Gastroesophageal sphincter (tissue), 4 donors: ENCODE data around the gene MCTP1. TPM values are rescaled to one million over a fixed set of nuclear protein-coding genes. Genes with fewer than 3 reads are reported as not detected.

Experiments
- ATAC-seq: fragments of 150-250 bp; one replicate; pipeline ENCODE4 v1.9.1; 2016; ENCODE audit warnings: mild to moderate bottlenecking, moderate library complexity
- H3K27ac ChIP-seq, 4 donors: fragments of 200-600 bp; sonication (generic) in 3 of 4; 1 replicate in 3 of 4; 2 replicates in 1 of 4; pipeline ENCODE4 v1.5.1; 2016 to 2019
- H3K27me3 ChIP-seq: fragments of 200-600 bp; sonication (generic); one replicate; pipeline ENCODE4 v1.5.1; 2019
- H3K36me3 ChIP-seq, 2 donors: fragments of 200-600 bp; sonication (generic); one replicate each; pipeline ENCODE4 v1.5.1; 2019; ENCODE audit warnings: control low read depth in 1 of 2
- H3K4me1 ChIP-seq, 3 donors: fragments of 200-600 bp; sonication (generic); 1 replicate in 2 of 3; 2 replicates in 1 of 3; pipeline ENCODE4 v1.5.1; 2016 to 2019; ENCODE audit warnings: control low read depth in 2 of 3
- H3K4me3 ChIP-seq, 2 donors: fragments of 200-600 bp; sonication (generic); one replicate each; pipeline ENCODE4 v1.5.1; 2019; ENCODE audit warnings: mild to moderate bottlenecking in 1 of 2, moderate library complexity in 1 of 2
- H3K9me3 ChIP-seq, 3 donors: fragments of 200-600 bp; sonication (generic); one replicate each; pipeline ENCODE4 v1.5.1; 2017 to 2019; ENCODE audit warnings: control low read depth in 2 of 3
- EP300 ChIP-seq: sonication (generic); formaldehyde crosslinking; IDR thresholded peaks from one replicate; pipeline ENCODE4 v1.6.1; 2017; ENCODE audit warnings: antibody characterized with exemption, mild to moderate bottlenecking
- POLR2A ChIP-seq, 2 donors: fragments of 450-650 bp; IDR thresholded peaks; one replicate each; pipeline ENCODE4 v1.6.1; 2017; ENCODE audit warnings: antibody characterized with exemption in 2 of 2, mild to moderate bottlenecking in 2 of 2, moderate library complexity in 1 of 2
- POLR2AphosphoS5 ChIP-seq: sonication (generic); formaldehyde crosslinking; IDR thresholded peaks from one replicate; pipeline ENCODE4 v1.6.1; 2017; ENCODE audit warnings: antibody characterized with exemption
- WGBS, 2 donors: methylation state at CpG; one replicate each; pipeline ENCODE4 v1.1.5; 2018; ENCODE audit warnings: low coverage in 1 of 2; 5-methylcytosine and 5-hydroxymethylcytosine counted together
- total RNA-seq, 4 donors: library from RNA; depleted of rRNA; stranded (reverse); fragments of >200 nt; gene quantifications; one replicate each; pipeline ENCODE4 v1.1.0, GENCODE V29; 2016
- TF ChIP-seq, protein P1 (sequence below), 4 experiments: fragments of 200-600 bp in 2 of 4; fragments of 450-650 bp in 2 of 4; sonication (generic) in 1 of 4; IDR thresholded peaks; one replicate each; pipeline ENCODE4 v1.5.1; 2017 to 2019; ENCODE audit warnings: antibody characterized with exemption in 4 of 4, mild to moderate bottlenecking in 2 of 4, moderate library complexity in 2 of 4

The MCTP1 gene
- total RNA-seq, 4 donors from 2014 or later = 13.5 to 57.6 (median 21.9) TPM

DNA sequence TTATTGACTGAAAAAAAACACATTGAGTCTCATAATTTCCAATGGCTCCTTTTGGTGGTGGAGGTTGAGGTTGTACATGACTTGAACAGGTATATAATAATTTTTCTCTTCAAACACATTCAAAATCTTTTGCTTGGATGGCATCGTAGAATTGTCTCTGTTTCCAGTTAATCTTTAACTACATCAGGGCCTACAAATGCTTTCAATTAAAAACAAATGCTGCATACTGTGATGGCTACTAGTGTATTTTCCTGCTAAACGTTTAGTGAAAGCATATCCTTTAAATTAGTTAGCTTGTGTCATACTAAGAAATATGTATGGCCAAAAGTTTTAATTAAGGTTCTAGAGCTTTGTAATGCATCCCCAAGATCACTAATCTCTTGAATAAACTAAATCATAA is 352.6 kb downstream of the MCTP1 start:
- 63 to 64% methylated on average over 2 of the region's 2 CpGs for WGBS, 2 donors
- H3K27ac ChIP-seq = no peak overlapping the region
- no peak for ATAC-seq
- no peaks in the 10 kb centered on the region for H3K27me3 ChIP-seq
- TF ChIP-seq POLR2AphosphoS5 = no peak
- TF ChIP-seq, protein P1, sequence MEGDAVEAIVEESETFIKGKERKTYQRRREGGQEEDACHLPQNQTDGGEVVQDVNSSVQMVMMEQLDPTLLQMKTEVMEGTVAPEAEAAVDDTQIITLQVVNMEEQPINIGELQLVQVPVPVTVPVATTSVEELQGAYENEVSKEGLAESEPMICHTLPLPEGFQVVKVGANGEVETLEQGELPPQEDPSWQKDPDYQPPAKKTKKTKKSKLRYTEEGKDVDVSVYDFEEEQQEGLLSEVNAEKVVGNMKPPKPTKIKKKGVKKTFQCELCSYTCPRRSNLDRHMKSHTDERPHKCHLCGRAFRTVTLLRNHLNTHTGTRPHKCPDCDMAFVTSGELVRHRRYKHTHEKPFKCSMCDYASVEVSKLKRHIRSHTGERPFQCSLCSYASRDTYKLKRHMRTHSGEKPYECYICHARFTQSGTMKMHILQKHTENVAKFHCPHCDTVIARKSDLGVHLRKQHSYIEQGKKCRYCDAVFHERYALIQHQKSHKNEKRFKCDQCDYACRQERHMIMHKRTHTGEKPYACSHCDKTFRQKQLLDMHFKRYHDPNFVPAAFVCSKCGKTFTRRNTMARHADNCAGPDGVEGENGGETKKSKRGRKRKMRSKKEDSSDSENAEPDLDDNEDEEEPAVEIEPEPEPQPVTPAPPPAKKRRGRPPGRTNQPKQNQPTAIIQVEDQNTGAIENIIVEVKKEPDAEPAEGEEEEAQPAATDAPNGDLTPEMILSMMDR (IDR thresholded peaks at IDR 0.05) = no peak
- H3K36me3 ChIP-seq = no peaks in the 10 kb centered on the region
- H3K9me3 ChIP-seq = no peaks in the 10 kb centered on the region
- H3K4me3 ChIP-seq = no peak overlapping the region
- H3K4me1 ChIP-seq = no peaks in the 10 kb centered on the region

- no peak overlapping the region for H3K27ac ChIP-seq
- no peaks in the 10 kb centered on the region for H3K9me3 ChIP-seq
- H3K4me3 ChIP-seq = no peak overlapping the region
- no peak for TF ChIP-seq POLR2AphosphoS5
- TF ChIP-seq EP300 = no peak
- no peaks in the 10 kb centered on the region for H3K36me3 ChIP-seq
- ATAC-seq = no peak
- no peaks in the 10 kb centered on the region for H3K4me1 ChIP-seq
- no peaks in the 10 kb centered on the region for H3K27me3 ChIP-seq
- 74 to 82% methylated on average over 6 of the region's 6 CpGs for WGBS, 2 donors
Observed at GRCh38 chr5:94928891-94929290, 356.0 kb downstream of the MCTP1 start.

DNA sequence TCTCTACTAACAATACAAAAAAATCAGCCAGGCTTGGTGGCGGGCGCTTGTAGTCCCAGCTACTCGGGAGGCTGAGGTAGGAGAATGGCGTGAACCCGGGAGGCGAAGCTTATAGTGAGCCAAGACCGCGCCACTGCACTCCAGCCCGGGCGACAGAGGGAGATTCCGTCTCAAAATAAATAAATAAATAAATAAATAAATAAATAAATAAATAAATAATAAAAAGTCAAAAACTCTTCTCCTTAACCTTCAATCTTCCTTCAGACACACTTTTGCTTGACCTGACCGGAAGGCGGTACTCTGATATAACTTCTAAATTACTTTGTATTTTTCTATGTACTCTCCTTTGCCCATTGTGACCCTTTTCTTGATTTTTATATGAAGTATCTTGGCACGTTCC is 364.3 kb downstream of the MCTP1 start:
- Histone ChIP-seq H3K27ac (no peak overlapping the region), H3K36me3 (no peaks in the 10 kb centered on the region), H3K27me3 (no peaks in the 10 kb centered on the region), H3K9me3 (no peaks in the 10 kb centered on the region), H3K4me3 (no peak overlapping the region), H3K4me1 (no peaks in the 10 kb centered on the region)
- 82 to 95% methylated on average over 10 to 14 of the region's 14 CpGs for WGBS, 2 donors
- no peak for ATAC-seq
- TF ChIP-seq POLR2A (IDR thresholded peaks at IDR 0.05) (no peak), POLR2AphosphoS5 (no peak), EP300 (no peak)
- TF ChIP-seq, protein P1 (IDR thresholded peaks at IDR 0.05) = no peak

- Histone ChIP-seq H3K4me3 (no peak overlapping the region), H3K27ac (no peak overlapping the region), H3K4me1 (no peaks in the 10 kb centered on the region), H3K27me3 (no peaks in the 10 kb centered on the region), H3K9me3 (no peaks in the 10 kb centered on the region), H3K36me3 (no peaks in the 10 kb centered on the region)
- ATAC-seq = no peak
- TF ChIP-seq EP300 (no peak), POLR2A (IDR thresholded peaks at IDR 0.05) (no peak), POLR2AphosphoS5 (no peak)
- TF ChIP-seq, protein P1 (IDR thresholded peaks at IDR 0.05) = no peak
- 70 to 89% methylated on average over 2 of the region's 2 CpGs for WGBS, 2 donors
Observed at GRCh38 chr5:94916619-94917018, 368.3 kb downstream of the MCTP1 start.

DNA sequence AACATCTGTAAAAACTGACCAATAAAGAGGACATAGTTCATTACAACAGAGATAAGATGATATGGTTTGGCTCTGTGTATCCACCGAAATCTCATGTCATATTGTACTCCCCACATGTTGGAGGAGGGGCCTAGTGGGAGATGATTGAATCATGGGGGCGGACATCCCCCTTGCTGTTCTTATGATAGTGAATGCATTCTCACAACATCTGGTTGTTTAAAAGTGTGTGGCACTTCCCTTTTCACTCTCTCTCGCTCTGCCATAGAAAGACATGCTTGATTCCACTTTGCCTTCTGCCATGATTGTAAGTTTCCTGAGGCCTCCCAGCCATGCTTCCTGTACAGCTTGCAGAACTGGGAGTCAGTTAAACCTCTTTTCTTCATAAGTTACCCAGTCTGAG is 373.6 kb downstream of the MCTP1 start:
- no peak overlapping the region for H3K27ac ChIP-seq
- no peaks in the 10 kb centered on the region for H3K9me3 ChIP-seq
- H3K27me3 ChIP-seq = no peaks in the 10 kb centered on the region
- ATAC-seq = no peak
- WGBS, 2 donors = 72 to 80% methylated on average over 2 to 3 of the region's 3 CpGs
- no peak overlapping the region for H3K4me3 ChIP-seq
- no peaks in the 10 kb centered on the region for H3K36me3 ChIP-seq
- no peaks in the 10 kb centered on the region for H3K4me1 ChIP-seq
- no peak for TF ChIP-seq POLR2A (IDR thresholded peaks at IDR 0.05)
- no peak for TF ChIP-seq EP300
- TF ChIP-seq, protein P1 (IDR thresholded peaks at IDR 0.05) = no peak
- no peak for TF ChIP-seq POLR2AphosphoS5

DNA sequence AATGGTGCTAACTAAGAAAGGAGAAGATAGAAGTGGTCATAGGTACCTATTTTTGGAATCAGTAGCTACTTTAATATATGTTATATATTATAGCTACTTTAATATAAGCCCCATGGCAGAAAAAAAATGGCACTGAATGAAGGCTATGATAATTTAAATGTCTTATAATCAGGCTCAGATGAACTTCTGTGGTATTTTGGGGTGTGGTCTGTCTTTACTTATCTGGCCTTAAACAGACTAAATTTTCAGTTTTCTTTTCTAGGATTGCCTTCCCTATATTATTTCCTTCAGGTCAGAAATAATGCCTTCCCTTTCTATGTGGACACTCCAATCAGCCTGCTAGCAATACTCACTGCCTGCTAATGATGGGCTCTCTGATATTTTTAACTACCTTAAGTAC is 374.2 kb downstream of the MCTP1 start:
- no peak for ATAC-seq
- Histone ChIP-seq H3K4me1 (no peaks in the 10 kb centered on the region), H3K27ac (no peak overlapping the region), H3K4me3 (no peak overlapping the region), H3K27me3 (no peaks in the 10 kb centered on the region), H3K9me3 (no peaks in the 10 kb centered on the region), H3K36me3 (no peaks in the 10 kb centered on the region)
- no peak for TF ChIP-seq EP300
- no peak for TF ChIP-seq POLR2AphosphoS5
- TF ChIP-seq, protein P1 (IDR thresholded peaks at IDR 0.05) = no peak
- TF ChIP-seq POLR2A (IDR thresholded peaks at IDR 0.05) = no peak
